ENCODE measurements around the gene DCAF4. TPM values are rescaled to one million over a fixed set of nuclear protein-coding genes. Genes with fewer than 3 reads are reported as not detected.
"Not testable (repeated sequence)": the region's sequence is repeated elsewhere in the genome, so short reads cannot be mapped to it uniquely, and the experiment has no call there.

DCAF4 gene
- total RNA-seq, 2 experiments from 2014 or later = 17.3 to 23.1 TPM

DNA sequence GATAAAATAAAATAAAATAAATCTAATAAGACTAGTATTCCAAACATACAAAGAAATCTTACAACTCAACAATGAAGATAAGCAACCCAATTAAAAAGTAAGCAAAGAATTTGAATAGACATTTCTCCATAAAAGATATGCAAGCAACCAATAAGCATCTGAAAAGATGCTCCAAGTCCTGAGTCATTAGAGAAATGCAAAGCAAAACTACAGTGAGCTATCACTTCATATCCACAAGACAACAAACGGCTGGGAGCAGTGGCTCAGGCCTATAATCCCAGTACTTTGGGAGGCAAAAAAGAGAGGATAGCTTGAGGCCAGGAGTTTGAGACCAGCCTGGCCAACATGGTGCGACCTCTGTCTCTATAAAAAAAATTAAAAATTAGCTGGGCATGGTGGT, 73.8 kb downstream of the DCAF4 start:
- DNase-seq (no peak), ATAC-seq (no peak)
- no peaks in the 10 kb centered on the region for H3K9me3 Mint-ChIP-seq (ENCODE audit: low read depth)
- no peaks in the 10 kb centered on the region for H3K27me3 Mint-ChIP-seq
- H3K4me1 Mint-ChIP-seq = peaks cover 3% of the 10 kb centered on the region
- no peak overlapping the region for H3K4me3 Mint-ChIP-seq
- CTCF ChIA-PET = interaction anchor here (1.0 kb wide), 1 partner anchor 472 kb away, joined by 6 read pairs; no protein-coding TSS in a partner anchor
- H3K27ac Mint-ChIP-seq = no peak overlapping the region
- H3K36me3 Mint-ChIP-seq = peaks cover 23% of the 10 kb centered on the region

GRCh38 chr14:73003681-73004080, 77.4 kb downstream of the DCAF4 start:
- no peaks in the 10 kb centered on the region for H3K9me3 Mint-ChIP-seq (ENCODE audit: low read depth)
- CTCF ChIA-PET = no interaction called here
- ATAC-seq (no peak), DNase-seq (no peak)
- H3K27ac Mint-ChIP-seq = no peak overlapping the region
- H3K4me3 Mint-ChIP-seq = no peak overlapping the region
- peaks cover 3% of the 10 kb centered on the region for H3K4me1 Mint-ChIP-seq
- H3K27me3 Mint-ChIP-seq = no peaks in the 10 kb centered on the region
- H3K36me3 Mint-ChIP-seq = peaks cover 7% of the 10 kb centered on the region

DNA sequence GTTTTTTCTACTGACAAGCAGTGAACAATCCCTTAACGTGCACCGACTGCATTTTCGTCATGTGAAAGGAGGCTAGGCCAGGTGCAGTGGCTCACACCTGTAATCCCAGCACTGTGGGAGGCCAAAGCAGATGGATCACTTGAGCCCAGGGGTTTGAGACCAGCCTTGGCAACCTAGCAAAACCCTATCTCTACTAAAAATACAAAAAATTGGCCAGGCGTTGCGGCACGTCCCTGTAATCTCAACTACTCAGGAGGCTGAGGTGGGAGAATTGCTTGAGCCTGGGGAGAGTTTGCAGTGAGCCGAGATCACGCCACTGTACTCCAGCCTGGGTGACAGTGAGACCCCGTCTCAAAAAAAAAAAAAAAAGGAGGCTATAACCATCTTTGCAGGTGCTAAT, 78.4 kb downstream of the DCAF4 start:
- CTCF ChIA-PET; H3K4me1 Mint-ChIP-seq; H3K27me3 Mint-ChIP-seq; H3K27ac Mint-ChIP-seq; DNase-seq; ATAC-seq; H3K9me3 Mint-ChIP-seq (ENCODE audit: low read depth); H3K4me3 Mint-ChIP-seq: not testable (repeated sequence)
- H3K36me3 Mint-ChIP-seq = peaks cover 15% of the 10 kb centered on the region

DNA sequence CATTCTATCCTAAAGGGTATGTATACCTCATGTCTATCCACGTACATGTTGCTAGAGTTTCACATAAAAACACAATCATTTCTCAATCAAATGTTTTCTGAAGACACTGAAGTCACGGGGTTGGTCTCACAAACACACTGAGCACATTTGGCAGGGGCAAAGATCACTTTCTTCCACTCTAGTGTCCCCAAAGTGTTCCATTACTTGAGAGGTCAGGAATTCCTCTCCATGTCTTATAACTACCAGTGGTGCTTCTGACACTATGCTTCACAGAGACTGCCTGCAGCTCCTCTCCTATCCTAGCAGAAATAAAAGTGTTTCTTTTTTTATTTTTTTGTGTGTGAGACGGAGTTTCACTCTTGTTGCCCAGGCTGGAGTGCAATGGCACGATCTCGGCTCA, 81.6 kb downstream of the DCAF4 start:
- Mint-ChIP-seq H3K27ac (no peak overlapping the region), H3K4me3 (no peak overlapping the region), H3K27me3 (no peaks in the 10 kb centered on the region), H3K4me1 (peaks cover 3% of the 10 kb centered on the region), H3K9me3 (ENCODE audit: low read depth) (no peaks in the 10 kb centered on the region), H3K36me3 (peaks cover 23% of the 10 kb centered on the region)
- CTCF ChIA-PET = interaction anchor here (1.1 kb wide), 1 partner anchor 32 kb away, joined by 3 read pairs; no protein-coding TSS in a partner anchor
- DNase-seq (no peak), ATAC-seq (no peak)

GRCh38 chr14:73008501-73008900, 82.2 kb downstream of the DCAF4 start:
- H3K4me3 Mint-ChIP-seq = no peak overlapping the region

More at GRCh38 chr14:73008501-73008900, 82.2 kb downstream of the DCAF4 start:
- CTCF ChIA-PET = no interaction called here
- DNase-seq (no peak), ATAC-seq (no peak)
- H3K9me3 Mint-ChIP-seq (ENCODE audit: low read depth) = no peaks in the 10 kb centered on the region
- H3K36me3 Mint-ChIP-seq = peaks cover 27% of the 10 kb centered on the region
- H3K27me3 Mint-ChIP-seq = no peaks in the 10 kb centered on the region
- peaks cover 8% of the 10 kb centered on the region for H3K4me1 Mint-ChIP-seq
- no peak overlapping the region for H3K27ac Mint-ChIP-seq

Other genes starting within 250 kb of the DCAF4 start
- gene DPF3, start 32.4 kb upstream of the DCAF4 start, total RNA-seq = 10 to 100 TPM; 10.2 to 12.2 TPM
- 10 to 100 TPM; 13.9 to 14.7 TPM for gene ZFYVE1, start 100.6 kb downstream of the DCAF4 start, total RNA-seq
- gene RBM25, start 132.1 kb downstream of the DCAF4 start, total RNA-seq = 100 to 1,000 TPM; 107 to 117 TPM
- 10 to 100 TPM; 33.9 to 37.3 TPM for gene PSEN1, start 210.0 kb downstream of the DCAF4 start, total RNA-seq